Activated CD8-positive, alpha-beta memory T cell treated with anti-CD3 and anti-CD28 coated beads for 4 hours (primary cell): Measurements from ENCODE around the gene ATG101.

ENCODE experiments used
- DNase-seq, 2 donors: peaks; one replicate each; pipeline ENCODE4 v3.0.0-alpha.2; 2020; ENCODE audit warnings: low read depth in 2 of 2

ATG101 gene

DNA sequence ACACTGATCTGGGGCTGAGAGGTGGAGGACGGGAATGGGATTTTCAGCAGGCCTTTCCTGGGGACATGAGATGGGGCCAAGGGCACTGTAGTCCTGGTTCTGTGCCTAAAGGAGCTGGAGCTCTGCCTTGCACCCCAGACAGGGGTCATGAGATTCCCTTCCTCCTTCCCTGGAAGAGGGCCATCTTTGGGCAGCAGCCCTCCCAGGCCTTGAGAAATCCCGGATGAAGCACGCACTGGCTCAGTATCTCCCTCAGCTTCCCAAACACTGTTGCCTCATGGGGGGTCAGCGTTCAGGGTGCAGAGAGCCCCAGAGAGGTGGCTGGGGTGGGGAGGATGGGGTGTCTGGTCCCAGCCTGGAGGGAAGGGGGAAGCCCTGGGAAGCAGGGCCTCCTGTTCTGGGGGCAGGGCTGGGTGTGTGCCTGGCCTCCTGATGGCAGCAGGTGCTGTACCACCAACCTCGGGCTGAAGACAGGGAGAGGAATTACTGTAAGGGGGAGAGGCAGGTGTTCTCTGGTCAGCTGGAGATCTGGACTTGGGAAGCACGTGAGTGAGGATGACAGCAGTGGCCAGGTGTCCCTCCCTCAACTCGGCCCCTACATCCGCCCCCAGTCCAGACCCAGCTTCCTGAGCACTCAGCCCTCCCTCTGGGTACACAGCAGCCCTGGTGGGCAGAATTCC is 26.9 kb upstream of the ATG101 start:
- no peak for DNase-seq

DNA sequence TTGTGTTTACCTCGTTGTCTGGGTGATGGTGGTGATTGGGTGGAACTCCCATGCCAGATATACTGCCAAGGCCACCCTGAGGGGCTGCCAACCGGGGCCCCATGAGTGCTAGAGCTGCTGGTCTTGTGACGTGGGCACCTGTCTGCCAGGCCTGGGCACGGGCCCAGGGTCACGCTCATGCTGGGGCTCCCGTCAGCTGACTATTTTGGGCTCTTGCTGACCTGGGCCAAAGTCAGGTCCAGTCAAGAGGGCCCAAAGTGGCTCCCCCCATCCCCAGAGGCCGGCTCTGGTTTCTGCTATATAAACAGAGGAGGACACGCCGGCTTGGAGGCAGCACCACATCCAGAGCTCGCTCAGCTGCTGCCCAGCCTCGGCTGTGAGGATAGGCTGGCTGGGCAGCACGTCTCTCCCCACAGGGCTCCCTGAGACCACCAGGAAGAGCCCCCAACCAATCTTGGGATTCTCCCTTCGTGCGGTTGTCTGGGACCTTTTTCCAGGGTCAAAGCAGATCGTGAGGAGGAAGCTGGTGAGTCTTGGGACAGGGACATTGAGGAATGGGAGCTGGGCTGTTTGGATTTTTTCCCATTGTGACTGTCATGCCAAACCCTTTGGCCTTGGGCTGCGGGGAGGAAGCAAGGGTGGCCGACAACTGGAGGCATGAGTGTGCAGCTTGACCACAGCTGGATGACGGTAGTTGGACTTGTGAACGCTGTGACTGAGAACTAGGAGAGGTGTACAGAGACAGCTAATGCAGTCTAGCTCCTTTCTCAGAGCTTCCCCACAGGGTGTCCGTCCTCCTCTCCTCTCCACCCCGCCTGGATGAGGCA is 26.2 kb upstream of the ATG101 start:
- no peak for DNase-seq

- DNase-seq: no peak
Measured at GRCh38 chr12:52044292-52044983, 25.3 kb upstream of the ATG101 start.

DNA sequence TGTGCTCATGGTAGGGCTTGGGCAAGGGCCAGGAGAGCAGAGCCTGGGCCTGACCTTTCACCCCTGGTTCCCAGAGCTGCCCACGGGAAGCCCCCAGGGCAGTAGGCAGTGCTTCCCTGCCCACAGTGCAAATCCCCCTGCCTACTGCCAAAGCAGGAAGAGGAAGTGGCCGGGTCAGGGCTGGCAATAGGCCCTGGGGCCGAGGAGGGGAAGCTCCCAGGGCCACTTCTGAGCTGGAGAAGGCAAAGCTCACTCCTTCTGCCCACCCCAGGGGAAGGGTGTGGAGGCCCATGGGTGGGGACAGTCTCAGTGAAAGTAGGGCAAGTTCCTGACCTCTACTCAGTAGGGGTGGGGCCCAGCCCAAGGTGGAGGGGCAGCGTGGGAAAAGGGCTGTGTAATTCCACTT is 24.0 kb upstream of the ATG101 start:
- DNase-seq: no peak

DNA sequence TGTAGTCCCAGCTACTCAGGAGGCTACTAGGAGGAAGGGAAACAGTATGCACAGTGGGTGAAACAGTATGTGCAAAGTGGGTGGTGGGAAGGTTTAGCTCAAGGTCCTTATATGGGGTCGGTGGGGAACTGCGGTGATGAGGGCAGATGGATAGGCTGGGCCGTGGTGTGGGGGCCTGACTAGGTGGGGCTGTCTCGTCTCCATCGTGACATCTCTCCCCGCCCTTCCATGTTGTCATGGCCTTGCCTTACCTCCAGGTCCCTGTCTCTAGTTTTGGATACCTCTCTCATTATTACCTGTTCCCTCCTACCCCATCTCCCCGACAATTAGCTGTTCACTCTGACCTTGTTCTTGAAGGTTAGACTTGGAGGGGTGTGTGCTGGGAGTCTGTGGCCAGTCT is 22.9 kb upstream of the ATG101 start:
- DNase-seq: no peak

DNA sequence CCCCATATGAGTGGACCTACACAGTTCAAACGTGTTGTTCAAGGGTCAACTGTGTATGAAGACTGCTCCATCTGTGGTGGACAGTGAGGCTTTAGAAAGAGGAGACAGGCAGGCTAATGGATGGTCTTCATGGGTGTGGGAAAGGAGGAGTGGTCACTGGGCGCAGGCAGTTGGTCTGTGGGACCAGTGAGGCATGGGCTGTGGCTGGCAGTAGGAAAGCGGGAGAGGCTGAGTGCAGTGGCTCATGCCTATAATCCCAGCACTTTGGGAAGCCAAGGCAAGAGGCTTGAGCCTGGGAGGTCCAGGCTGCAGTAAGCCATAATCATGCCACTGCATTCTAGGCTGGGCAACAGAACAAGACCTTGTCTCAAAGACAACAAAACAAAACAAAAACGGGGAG is 20.5 kb upstream of the ATG101 start:
- no peak for DNase-seq

DNA sequence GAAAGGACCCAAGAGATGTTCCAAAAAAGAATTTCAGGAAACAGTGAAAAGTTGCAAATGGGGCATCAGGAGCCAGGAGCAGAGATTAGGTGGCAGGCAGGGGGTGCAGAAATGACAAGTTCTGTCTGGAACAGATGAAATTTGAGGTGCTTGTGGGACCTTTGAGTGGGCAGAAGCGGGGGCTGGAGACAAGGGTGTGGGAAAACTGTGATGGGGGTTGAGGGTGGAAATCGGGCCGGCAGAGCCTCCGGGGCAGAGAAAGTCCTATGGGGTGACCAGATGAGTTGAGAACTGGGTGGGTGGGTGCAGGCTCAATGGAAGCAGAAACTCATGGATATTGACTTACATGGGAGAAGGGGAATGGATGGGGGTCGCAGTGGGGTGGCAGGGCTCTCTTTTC is 20.1 kb upstream of the ATG101 start:
- DNase-seq: no peak

GRCh38 chr12:52050116-52050757 is 19.5 kb upstream of the ATG101 start:
- no peak for DNase-seq

- peak; percentile 98 to 99 for DNase-seq
Measured at GRCh38 chr12:52050758-52051541, 18.8 kb upstream of the ATG101 start, which contains the start of gene NR4A1. TSS of gene NR4A1 (plus strand) at chr12:52051442. CDS start at chr12:52054329, 2,887 bp downstream.

DNA sequence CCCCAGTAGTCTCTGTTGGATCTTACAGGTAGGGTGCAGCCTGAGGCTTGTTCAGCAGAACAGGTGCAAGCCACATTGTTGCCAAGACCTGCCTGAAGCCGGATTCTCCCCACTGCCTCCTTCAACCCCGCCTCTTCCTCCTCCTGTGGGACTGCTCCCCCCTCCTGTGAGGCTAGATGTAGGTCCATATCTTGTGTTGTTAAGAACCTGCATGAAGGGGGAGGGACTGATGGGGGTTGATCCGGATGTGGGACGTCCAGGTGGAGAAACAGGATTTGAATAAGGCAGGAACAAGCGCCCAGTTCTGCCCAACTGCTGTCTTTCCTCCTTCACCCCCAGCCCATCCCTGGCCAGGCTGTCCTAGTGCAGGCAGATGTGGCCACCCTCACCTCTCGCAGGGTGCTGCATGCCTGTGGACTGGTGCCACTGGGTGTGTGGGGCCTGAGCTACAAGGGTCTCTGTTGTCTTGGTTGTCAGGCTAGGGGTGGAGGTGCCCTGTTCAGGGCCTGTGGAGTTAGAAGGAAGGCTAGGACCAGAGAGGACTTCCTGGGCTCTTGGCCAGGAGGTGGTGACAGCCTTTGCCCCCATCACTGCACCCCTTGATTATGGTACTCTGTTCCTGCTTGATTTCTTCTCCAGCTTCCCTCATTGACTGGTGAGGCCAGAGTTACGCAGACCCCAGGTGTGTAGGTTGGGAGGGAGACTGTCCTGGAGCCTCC is 17.2 kb upstream of the ATG101 start:
- DNase-seq: no peak

DNA sequence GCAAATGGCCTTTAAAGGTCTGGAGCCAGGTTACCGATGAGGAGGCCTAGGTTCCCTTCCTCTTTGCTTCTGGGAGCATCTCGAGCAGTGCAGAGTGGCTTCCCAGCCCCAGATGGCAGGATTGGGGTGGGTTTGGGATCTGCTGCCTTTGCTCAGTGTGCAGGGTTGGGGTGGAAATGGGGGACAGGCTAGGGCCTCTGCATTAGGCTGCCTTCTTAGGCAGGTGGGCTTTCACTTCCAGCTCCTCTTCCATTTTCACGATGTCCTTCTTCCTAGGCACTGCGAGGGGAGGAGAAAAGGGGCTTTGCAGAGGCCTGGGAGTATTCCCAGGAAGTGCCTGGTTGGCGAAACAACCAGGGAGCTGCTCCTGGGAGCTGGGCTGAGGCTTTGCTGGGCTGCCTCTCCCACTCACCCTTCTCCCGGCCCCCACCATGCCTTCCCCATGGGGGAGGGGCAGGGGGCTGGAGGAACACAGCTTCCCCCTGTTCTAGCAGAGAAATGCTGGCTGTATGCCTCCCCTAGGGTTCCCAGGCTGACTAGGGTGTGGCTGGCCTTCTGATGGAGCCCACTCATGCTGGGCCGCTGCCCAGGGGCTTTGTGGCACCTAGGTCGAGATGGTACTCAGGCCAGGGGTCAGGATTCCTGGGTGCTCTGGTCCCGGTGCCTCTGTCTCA is 16.1 kb upstream of the ATG101 start:
- no peak for DNase-seq

DNA sequence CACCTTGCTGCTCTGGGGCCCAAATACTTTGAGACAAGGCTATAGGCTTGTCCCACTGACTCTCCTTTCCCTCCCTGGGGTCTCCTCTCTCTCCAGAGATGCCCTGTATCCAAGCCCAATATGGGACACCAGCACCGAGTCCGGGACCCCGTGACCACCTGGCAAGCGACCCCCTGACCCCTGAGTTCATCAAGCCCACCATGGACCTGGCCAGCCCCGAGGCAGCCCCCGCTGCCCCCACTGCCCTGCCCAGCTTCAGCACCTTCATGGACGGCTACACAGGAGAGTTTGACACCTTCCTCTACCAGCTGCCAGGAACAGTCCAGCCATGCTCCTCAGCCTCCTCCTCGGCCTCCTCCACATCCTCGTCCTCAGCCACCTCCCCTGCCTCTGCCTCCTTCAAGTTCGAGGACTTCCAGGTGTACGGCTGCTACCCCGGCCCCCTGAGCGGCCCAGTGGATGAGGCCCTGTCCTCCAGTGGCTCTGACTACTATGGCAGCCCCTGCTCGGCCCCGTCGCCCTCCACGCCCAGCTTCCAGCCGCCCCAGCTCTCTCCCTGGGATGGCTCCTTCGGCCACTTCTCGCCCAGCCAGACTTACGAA is 15.4 kb upstream of the ATG101 start:
- no peak for DNase-seq

- DNase-seq: no peak
Measured at GRCh38 chr12:52054833-52055730, 14.7 kb upstream of the ATG101 start.

DNA sequence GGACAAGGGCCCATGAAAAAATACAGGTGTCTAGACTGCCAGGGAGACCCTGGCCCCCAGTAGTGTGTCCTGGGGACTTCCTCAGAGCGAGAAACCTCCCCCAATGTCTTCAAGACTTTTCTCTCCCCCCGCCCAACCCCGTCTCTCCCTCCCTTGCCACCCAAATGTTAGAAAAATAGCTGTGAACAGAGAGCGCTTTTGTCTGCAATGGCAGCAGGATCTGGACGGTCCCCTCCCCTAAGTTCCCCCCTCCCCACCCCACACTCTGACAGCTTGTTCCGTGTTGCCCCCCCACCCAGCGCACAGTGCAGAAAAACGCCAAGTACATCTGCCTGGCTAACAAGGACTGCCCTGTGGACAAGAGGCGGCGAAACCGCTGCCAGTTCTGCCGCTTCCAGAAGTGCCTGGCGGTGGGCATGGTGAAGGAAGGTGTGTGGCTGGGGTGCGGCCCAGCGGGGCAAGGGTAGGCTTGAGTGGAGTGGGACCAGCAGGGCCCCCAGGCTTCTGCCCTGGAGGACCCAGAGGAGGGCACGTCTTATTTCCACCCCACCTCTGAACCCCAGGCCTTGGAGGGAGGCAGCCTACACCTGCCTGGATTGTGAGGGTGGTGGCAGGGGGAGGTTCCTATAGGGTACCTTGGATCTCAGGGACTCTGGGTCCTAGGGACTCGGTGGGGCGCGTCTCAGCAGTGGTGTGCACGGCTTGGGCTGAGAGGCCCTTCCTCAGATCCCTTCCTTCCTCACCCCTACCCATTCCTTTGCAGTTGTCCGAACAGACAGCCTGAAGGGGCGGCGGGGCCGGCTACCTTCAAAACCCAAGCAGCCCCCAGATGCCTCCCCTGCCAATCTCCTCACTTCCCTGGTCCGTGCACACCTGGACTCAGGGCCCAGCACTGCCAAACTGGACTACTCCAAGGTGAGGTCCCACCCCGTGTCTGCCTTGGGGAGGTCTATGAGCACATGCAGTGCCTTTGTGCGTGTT is 13.8 kb upstream of the ATG101 start:
- DNase-seq: no peak

DNA sequence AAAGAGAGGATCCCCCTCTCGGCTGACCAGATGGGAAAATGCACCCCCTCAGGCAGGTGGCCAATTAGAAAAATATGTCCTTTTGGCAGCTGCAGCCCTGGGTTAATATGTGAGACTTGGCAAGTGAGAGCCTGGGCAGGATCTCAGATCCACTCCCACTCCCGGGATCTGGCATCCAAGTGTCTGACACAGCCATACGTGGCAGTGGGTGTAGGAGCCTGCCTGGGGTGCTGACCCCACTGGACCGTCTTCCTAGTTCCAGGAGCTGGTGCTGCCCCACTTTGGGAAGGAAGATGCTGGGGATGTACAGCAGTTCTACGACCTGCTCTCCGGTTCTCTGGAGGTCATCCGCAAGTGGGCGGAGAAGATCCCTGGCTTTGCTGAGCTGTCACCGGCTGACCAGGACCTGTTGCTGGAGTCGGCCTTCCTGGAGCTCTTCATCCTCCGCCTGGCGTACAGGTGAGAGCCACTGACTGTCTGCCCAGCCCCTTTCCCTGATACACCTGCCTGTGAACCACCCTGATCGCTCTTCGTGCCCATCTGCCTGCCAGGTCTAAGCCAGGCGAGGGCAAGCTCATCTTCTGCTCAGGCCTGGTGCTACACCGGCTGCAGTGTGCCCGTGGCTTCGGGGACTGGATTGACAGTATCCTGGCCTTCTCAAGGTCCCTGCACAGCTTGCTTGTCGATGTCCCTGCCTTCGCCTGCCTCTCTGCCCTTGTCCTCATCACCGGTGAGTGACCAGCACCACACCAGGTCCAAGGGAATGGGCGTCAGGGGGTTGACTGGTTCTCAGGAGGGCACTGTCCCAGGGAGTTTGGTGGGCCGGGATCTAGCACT is 12.8 kb upstream of the ATG101 start:
- DNase-seq: no peak
